Pancreas (tissue), 10 donors: Measurements from ENCODE around the gene IPO4. TPM values are rescaled to one million over a fixed set of nuclear protein-coding genes. Genes with fewer than 3 reads are reported as not detected.
A peak's percentile ranks its signal among the peaks of the same experiment; 100 is the strongest.

Source experiments
- ATAC-seq, 4 donors: fragments of 200-7000 bp; cut with Tn5 transposase; one replicate each; pipeline versions ENCODE4 v1.8.0 to v1.9.1; 2020; ENCODE audit warnings: mild to moderate bottlenecking in 4 of 4, moderate library complexity in 4 of 4
- DNase-seq, 6 donors: peaks; one replicate each; pipeline ENCODE4 v3.0.0-alpha.2; 2020
- FAIRE-seq: peaks from 2 replicates; lab custom pipeline; 2012; peaks lifted over from hg19 to GRCh38; lab: Jason Lieb, UNC
- H3K27ac ChIP-seq, 4 donors: fragments of 200-600 bp; sonication (generic); 1 replicate in 3 of 4; 2 replicates in 1 of 4; pipeline versions ENCODE4 v1.5.0 to v1.8.0; 2020
- H3K27me3 ChIP-seq, 4 donors: fragments of 200-600 bp; one replicate each; pipeline ENCODE4 v1.8.0; 2021
- H3K36me3 ChIP-seq, 3 donors: fragments of 200-600 bp; sonication (generic) in 1 of 3; one replicate each; pipeline versions ENCODE4 v1.5.0 to v1.8.0; 2020 to 2021
- H3K4me1 ChIP-seq, 3 donors: fragments of 200-600 bp; one replicate each; pipeline ENCODE4 v1.8.0; 2021
- H3K4me3 ChIP-seq, 4 donors: fragments of 200-600 bp; sonication (generic) in 2 of 4; one replicate each; pipeline versions ENCODE4 v1.5.0 to v1.8.0; 2020 to 2021
- H3K9me3 ChIP-seq, 4 donors: fragments of 200-600 bp; one replicate each; pipeline ENCODE4 v1.8.0; 2021
- CTCF ChIP-seq, 4 donors: fragments of 200-600 bp; sonication (generic) in 3 of 4; IDR thresholded peaks; one replicate each; pipeline versions ENCODE4 v1.5.0 to v1.8.0; 2021; ENCODE audit warnings: antibody characterized with exemption in 4 of 4
- WGBS, 2 donors: extraction: QIAGEN DNeasy Blood & Tissue Kit; methylation state at CpG; one replicate each; pipeline ENCODE4 v1.1.7; 2013; 5-methylcytosine and 5-hydroxymethylcytosine counted together
- intact Hi-C, 3 donors: fragments of 100-400 bp; cut with DNase I; formaldehyde crosslinking; loops; one replicate each; pipeline versions ENCODE4 v1.11.1 to v1.14.2; 2022
- polyA plus RNA-seq, 2 donors: library from polyadenylated mRNA; stranded (reverse); fragments of 200-250 nt; gene quantifications; one replicate each; pipeline ENCODE4 v1.2.3, GENCODE V29; 2013
- total RNA-seq, 6 donors: library from RNA; stranded (reverse); fragmentation: NEBNext Ultra II Directional in 4 of 6; extraction: Animal tissue kit (Norgen Biotek cat#: 25700) in 4 of 6; gene quantifications; one replicate each; pipeline versions ENCODE4 v1.2.1 to v1.2.4, GENCODE V29; 2021 to 2023
- donor health status: healthy with polysubstance abuse.
- donor health status: DM: no; HTN: no; CAD: no; lungs with moderate emphysema.
- donor health status: DM: no; HTN: no; CAD: no.
- donor health status: control.
- donor health status: control.
- donor health status: Bipolar disorder and iron deficiency.
- donor health status: DM: yes; HTN: yes; CAD: no.
- donor health status: DM: no; HTN: no; CAD: no.
- donor health status: DM: no; HTN: no; CAD: no.
- donor health status: DM: yes; HTN: yes; CAD: no.

Gene IPO4
- total and polyA plus RNA-seq, 8 donors = 21.3 to 62.0 (median 29.5) TPM

- peak overlapping the region in 1 of 4 donors; percentile 50 for H3K27ac ChIP-seq
Measured at GRCh38 chr14:24179294-24179960, 9.2 kb downstream of the IPO4 start.

GRCh38 chr14:24178399-24179178 lies 10.0 kb downstream of the IPO4 start:
- Histone ChIP-seq H3K27me3 (no peaks in the 10 kb centered on the region), H3K36me3 (peaks cover 0 to 46% (median 29%) of the 10 kb centered on the region in 3 donors), H3K4me1 (no peaks in the 10 kb centered on the region), H3K9me3 (no peaks in the 10 kb centered on the region), H3K27ac (no peak overlapping the region), H3K4me3 (no peak overlapping the region)
- no peak for ATAC-seq
- intact Hi-C loops = no loop called here
- no peak for FAIRE-seq
- TF ChIP-seq CTCF (IDR thresholded peaks at IDR 0.05) = no peak
- no peak for DNase-seq
- WGBS, 2 donors = 90 to 91% methylated on average over 12 of the region's 12 CpGs

More at GRCh38 chr14:24179294-24179960, 9.2 kb downstream of the IPO4 start:
- Histone ChIP-seq H3K9me3 (no peaks in the 10 kb centered on the region), H3K36me3 (peaks cover under 1 to 53% (median 37%) of the 10 kb centered on the region in 3 donors), H3K4me1 (no peaks in the 10 kb centered on the region), H3K4me3 (no peak overlapping the region), H3K27me3 (no peaks in the 10 kb centered on the region)
- whole genome bisulfite sequencing, 2 donors = 85 to 89% methylated on average over 14 of the region's 14 CpGs
- intact Hi-C loops = no loop called here
- DNase-seq = peak in 1 of 6 donors; percentile 50
- FAIRE-seq = no peak
- no peak for TF ChIP-seq CTCF (IDR thresholded peaks at IDR 0.05)
- peak in 3 of 4 donors; percentile 5 to 19 (median 11) for ATAC-seq

DNA sequence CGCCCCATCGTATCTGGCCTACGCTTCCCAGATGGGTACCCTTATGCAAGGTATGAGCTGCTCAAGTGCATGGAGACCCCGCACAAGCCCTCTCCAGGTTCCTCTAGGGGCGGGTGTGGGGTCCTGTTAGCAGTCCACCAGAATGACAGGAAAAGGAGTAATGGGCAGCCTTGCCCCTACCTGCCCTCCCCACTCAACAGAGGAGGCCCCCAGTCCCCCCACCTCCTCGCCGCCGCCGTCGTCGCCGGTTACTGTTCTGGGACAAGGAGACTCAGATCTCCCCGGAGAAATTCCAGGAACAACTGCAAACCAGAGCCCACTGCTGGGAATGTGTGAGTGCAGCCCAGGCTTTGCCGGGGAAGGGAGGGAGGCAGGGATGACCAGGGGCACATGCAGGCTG lies 10.7 kb downstream of the IPO4 start:
- intact Hi-C loops = no loop called here
- ATAC-seq = no peak
- FAIRE-seq = no peak
- TF ChIP-seq CTCF (IDR thresholded peaks at IDR 0.05) = no peak
- peaks cover 0 to 39% (median 24%) of the 10 kb centered on the region in 3 donors for H3K36me3 ChIP-seq
- H3K9me3 ChIP-seq = no peaks in the 10 kb centered on the region
- no peak overlapping the region for H3K4me3 ChIP-seq
- H3K4me1 ChIP-seq = no peaks in the 10 kb centered on the region
- DNase-seq = no peak
- 93 to 95% methylated on average over 14 of the region's 14 CpGs for WGBS, 2 donors
- no peak overlapping the region for H3K27ac ChIP-seq
- H3K27me3 ChIP-seq = no peaks in the 10 kb centered on the region

GRCh38 chr14:24177041-24177825 lies 11.4 kb downstream of the IPO4 start:
- no peaks in the 10 kb centered on the region for H3K27me3 ChIP-seq
- H3K9me3 ChIP-seq = no peaks in the 10 kb centered on the region
- no peak for ATAC-seq
- TF ChIP-seq CTCF (IDR thresholded peaks at IDR 0.05) = no peak
- H3K36me3 ChIP-seq = peaks cover 0 to 32% (median 24%) of the 10 kb centered on the region in 3 donors
- DNase-seq = no peak
- WGBS, 2 donors = 88 to 94% methylated on average over 12 of the region's 12 CpGs
- FAIRE-seq = no peak
- no peak overlapping the region for H3K4me3 ChIP-seq
- intact Hi-C loops = no loop called here
- no peaks in the 10 kb centered on the region for H3K4me1 ChIP-seq
- no peak overlapping the region for H3K27ac ChIP-seq
